ENCODE data around the gene SRPK2.
"Not testable (repeated sequence)": the region's sequence is repeated elsewhere in the genome, so short reads cannot be mapped to it uniquely, and the experiment has no call there.

Gene SRPK2

GRCh38 chr7:105268511-105269392, 120.0 kb downstream of the SRPK2 start:
- DNase-seq: peak; percentile 11
- H3K4me3 ChIP-seq (ENCODE audit: low read depth, low read length): peak overlapping the region; percentile 45
- peaks cover 4% of the 10 kb centered on the region; the same call in 1 of the 2 replicates for H3K4me1 ChIP-seq
- no peaks in the 10 kb centered on the region for H3K9me3 ChIP-seq
- H3K36me3 ChIP-seq: no peaks in the 10 kb centered on the region
- H3K27me3 ChIP-seq: no peaks in the 10 kb centered on the region
- TF ChIP-seq, protein P1, sequence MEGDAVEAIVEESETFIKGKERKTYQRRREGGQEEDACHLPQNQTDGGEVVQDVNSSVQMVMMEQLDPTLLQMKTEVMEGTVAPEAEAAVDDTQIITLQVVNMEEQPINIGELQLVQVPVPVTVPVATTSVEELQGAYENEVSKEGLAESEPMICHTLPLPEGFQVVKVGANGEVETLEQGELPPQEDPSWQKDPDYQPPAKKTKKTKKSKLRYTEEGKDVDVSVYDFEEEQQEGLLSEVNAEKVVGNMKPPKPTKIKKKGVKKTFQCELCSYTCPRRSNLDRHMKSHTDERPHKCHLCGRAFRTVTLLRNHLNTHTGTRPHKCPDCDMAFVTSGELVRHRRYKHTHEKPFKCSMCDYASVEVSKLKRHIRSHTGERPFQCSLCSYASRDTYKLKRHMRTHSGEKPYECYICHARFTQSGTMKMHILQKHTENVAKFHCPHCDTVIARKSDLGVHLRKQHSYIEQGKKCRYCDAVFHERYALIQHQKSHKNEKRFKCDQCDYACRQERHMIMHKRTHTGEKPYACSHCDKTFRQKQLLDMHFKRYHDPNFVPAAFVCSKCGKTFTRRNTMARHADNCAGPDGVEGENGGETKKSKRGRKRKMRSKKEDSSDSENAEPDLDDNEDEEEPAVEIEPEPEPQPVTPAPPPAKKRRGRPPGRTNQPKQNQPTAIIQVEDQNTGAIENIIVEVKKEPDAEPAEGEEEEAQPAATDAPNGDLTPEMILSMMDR (IDR thresholded peaks at IDR 0.05; ENCODE audit: low read depth, low read length): no peak

DNA sequence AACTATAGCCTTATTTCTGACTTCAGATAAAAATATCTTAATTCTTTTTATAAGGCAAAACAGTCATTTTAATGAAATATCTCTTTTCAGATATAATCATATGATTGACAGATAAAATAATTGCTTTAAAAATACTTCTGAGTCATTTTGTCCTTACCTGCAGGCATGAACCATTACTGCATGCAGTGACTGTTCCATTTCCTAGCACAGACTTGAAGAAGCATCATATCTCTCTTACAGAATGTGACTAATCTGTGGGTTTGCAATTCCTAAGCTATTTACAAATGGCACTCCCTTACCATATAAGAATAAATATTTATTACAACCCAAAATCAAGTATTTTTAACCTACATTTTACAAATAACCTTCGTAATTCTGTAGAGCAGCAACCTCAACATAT, 120.7 kb downstream of the SRPK2 start:
- Histone ChIP-seq H3K4me1 (peaks cover 4% of the 10 kb centered on the region; the same call in 1 of the 2 replicates), H3K9me3 (no peaks in the 10 kb centered on the region), H3K36me3 (no peaks in the 10 kb centered on the region), H3K4me3 (ENCODE audit: low read depth, low read length) (peak overlapping the region; percentile 45), H3K27me3 (no peaks in the 10 kb centered on the region)
- TF ChIP-seq, protein P1 (IDR thresholded peaks at IDR 0.05; ENCODE audit: low read depth, low read length): no peak
- DNase-seq: no peak

DNA sequence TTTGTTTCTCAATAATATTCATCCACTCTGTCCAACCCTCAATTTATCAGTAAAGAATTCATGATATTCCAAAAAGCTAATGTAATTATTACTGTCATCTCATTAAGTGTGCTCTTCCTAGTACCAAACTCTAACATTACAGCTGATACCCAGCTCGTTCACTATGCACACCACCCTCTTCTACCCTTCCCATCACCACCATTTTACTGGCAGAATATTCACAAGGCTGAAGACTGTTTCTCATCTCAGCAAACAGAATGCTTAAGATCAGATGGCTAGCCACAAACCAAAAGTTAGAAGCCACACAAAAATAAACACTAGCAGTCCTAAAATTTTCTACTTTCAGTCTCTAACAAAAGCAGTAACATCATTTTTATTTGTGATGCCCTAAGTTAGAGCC, 121.5 kb downstream of the SRPK2 start:
- H3K4me1 ChIP-seq: peaks cover 4% of the 10 kb centered on the region; the same call in 1 of the 2 replicates
- no peak for DNase-seq
- no peak overlapping the region for H3K4me3 ChIP-seq (ENCODE audit: low read depth, low read length)

GRCh38 chr7:105264707-105265106, 124.0 kb downstream of the SRPK2 start:
- Histone ChIP-seq H3K36me3 (no peaks in the 10 kb centered on the region), H3K9me3 (0 out of 2 replicates have a peak, but pooled peaks cover 4% of the 10 kb centered on the region), H3K27me3 (no peaks in the 10 kb centered on the region), H3K4me1 (no peaks in the 10 kb centered on the region; the same call in 1 of the 2 replicates), H3K4me3 (ENCODE audit: low read depth, low read length) (no peak overlapping the region)
- DNase-seq: no peak
- TF ChIP-seq, protein P1 (IDR thresholded peaks at IDR 0.05; ENCODE audit: low read depth, low read length): no peak

More for the DNA sequence above, 121.5 kb downstream of the SRPK2 start:
- TF ChIP-seq, protein P1 (IDR thresholded peaks at IDR 0.05; ENCODE audit: low read depth, low read length): no peak
- Histone ChIP-seq H3K36me3 (no peaks in the 10 kb centered on the region), H3K9me3 (no peaks in the 10 kb centered on the region), H3K27me3 (no peaks in the 10 kb centered on the region)

DNA sequence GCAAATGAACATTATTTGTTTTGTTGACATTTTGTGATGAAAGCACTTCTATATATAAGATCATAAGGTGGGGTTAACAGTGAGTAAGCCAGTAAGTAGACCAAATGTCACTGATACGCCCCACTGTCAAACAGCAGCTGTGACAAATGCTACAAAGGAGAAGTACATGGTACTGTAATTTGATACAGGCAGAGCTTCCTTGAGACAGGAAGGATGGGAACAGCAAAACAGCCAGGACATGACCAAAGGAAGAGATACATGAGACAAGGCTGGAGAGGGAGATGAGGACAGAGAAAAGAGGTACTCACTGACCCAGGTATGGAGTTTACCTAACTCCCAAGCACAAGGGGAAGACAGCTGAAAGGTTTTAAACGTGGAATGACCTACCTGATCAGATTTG, 127.0 kb downstream of the SRPK2 start:
- no peaks in the 10 kb centered on the region for H3K4me1 ChIP-seq
- TF ChIP-seq, protein P1 (IDR thresholded peaks at IDR 0.05; ENCODE audit: low read depth, low read length): no peak
- no peaks in the 10 kb centered on the region for H3K27me3 ChIP-seq
- 0 out of 2 replicates have a peak, but pooled peaks cover 4% of the 10 kb centered on the region for H3K9me3 ChIP-seq
- no peaks in the 10 kb centered on the region for H3K36me3 ChIP-seq
- DNase-seq: no peak
- no peak overlapping the region for H3K4me3 ChIP-seq (ENCODE audit: low read depth, low read length)

- not testable (repeated sequence) for H3K4me3 ChIP-seq (ENCODE audit: low read depth, low read length); H3K27me3 ChIP-seq; H3K36me3 ChIP-seq; H3K4me1 ChIP-seq; H3K9me3 ChIP-seq; DNase-seq
Measured at GRCh38 chr7:105260201-105260871, 128.4 kb downstream of the SRPK2 start.

GRCh38 chr7:105258919-105259318, 129.8 kb downstream of the SRPK2 start:
- not testable (repeated sequence) for H3K4me1 ChIP-seq; H3K27me3 ChIP-seq; DNase-seq; H3K36me3 ChIP-seq; H3K4me3 ChIP-seq (ENCODE audit: low read depth, low read length); H3K9me3 ChIP-seq
